NCI-H128 (cell line): ENCODE results near the gene C1QTNF12.
"Not testable (repeated sequence)": the region's sequence is repeated elsewhere in the genome, so short reads cannot be mapped to it uniquely, and the experiment has no call there.

Experiments used
- DNase-seq: peaks from one replicate; lab custom pipeline; 2025; ENCODE audit not compliant: unreplicated experiment; lab: John Stamatoyannopoulos, UW

The C1QTNF12 gene

GRCh38 chr1:1199961-1200875 is 46.3 kb downstream of the C1QTNF12 start:
- DNase-seq, result no peak

- no peak for DNase-seq
Measured at GRCh38 chr1:1199141-1199960, 47.2 kb downstream of the C1QTNF12 start.

- DNase-seq, result no peak
Measured at GRCh38 chr1:1198423-1199140, 47.9 kb downstream of the C1QTNF12 start.

- no peak for DNase-seq
Measured at GRCh38 chr1:1197551-1198422, 48.7 kb downstream of the C1QTNF12 start.

GRCh38 chr1:1197188-1197500 is 49.4 kb downstream of the C1QTNF12 start:
- no peak for DNase-seq

- no peak for DNase-seq
Measured at GRCh38 chr1:1196431-1197187, 49.9 kb downstream of the C1QTNF12 start.

- DNase-seq, result not testable (repeated sequence)
Measured at GRCh38 chr1:1195726-1196125, 50.8 kb downstream of the C1QTNF12 start.

GRCh38 chr1:1194723-1195122 is 51.8 kb downstream of the C1QTNF12 start:
- DNase-seq, result no peak
